Keratinocyte (primary cell): ENCODE measurements around the gene DCST1. TPM values are rescaled to one million over a fixed set of nuclear protein-coding genes. Genes with fewer than 3 reads are reported as not detected.

Experiments
- DNase-seq: peaks from one replicate; pipeline ENCODE4 v3.0.0-alpha.2; 2011; ENCODE audit warnings: low read depth, missing footprints, low spot score
- FAIRE-seq: peaks from 2 replicates; lab custom pipeline; 2011; peaks lifted over from hg19 to GRCh38; lab: Jason Lieb, UNC
- H2AFZ ChIP-seq: 2 replicates; pipeline ENCODE4 v1.6.0; 2012; ENCODE audit warnings: low read length, control low read depth, inconsistent platforms; ENCODE audit not compliant: control insufficient read depth
- H3K27ac ChIP-seq: 2 replicates; pipeline ENCODE4 v1.5.1; 2011; ENCODE audit warnings: low read length; ENCODE audit not compliant: control insufficient read depth, insufficient read depth
- H3K27me3 ChIP-seq: 3 replicates; pipeline ENCODE4 v1.6.0; 2011; ENCODE audit warnings: low read length; ENCODE audit not compliant: control insufficient read depth, insufficient read depth; ENCODE audit errors: extremely low read depth
- H3K36me3 ChIP-seq, 2 experiments: 2 replicates in 1 of 2; 3 replicates in 1 of 2; pipeline ENCODE4 v1.5.1; 2011; ENCODE audit warnings: low read length in 2 of 2, mild to moderate bottlenecking in 1 of 2; ENCODE audit not compliant: control insufficient read depth in 2 of 2, insufficient read depth in 2 of 2; ENCODE audit errors: extremely low read depth in 1 of 2
- H3K4me1 ChIP-seq: 3 replicates; pipeline ENCODE4 v1.5.1; 2011; ENCODE audit warnings: low read length; ENCODE audit not compliant: control insufficient read depth, insufficient read depth; ENCODE audit errors: extremely low read depth
- H3K4me2 ChIP-seq: 3 replicates; pipeline ENCODE4 v1.6.0; 2011; ENCODE audit warnings: low read depth, low read length; ENCODE audit not compliant: control insufficient read depth, insufficient read depth; ENCODE audit errors: extremely low read depth
- H3K4me3 ChIP-seq, 3 experiments: fragments of 200-600 bp in 1 of 3; sonication (generic) in 1 of 3; 2 replicates in 2 of 3; 3 replicates in 1 of 3; pipeline ENCODE4 v1.5.1; 2011 to 2016; ENCODE audit warnings: low read length in 3 of 3, mild to moderate bottlenecking in 3 of 3, control low read depth in 2 of 3, inconsistent platforms in 1 of 3, low read depth in 1 of 3, mixed read lengths in 1 of 3, mixed run types in 1 of 3, moderate library complexity in 1 of 3; ENCODE audit not compliant: control insufficient read depth in 2 of 3, insufficient read depth in 2 of 3; ENCODE audit errors: extremely low read depth in 1 of 3
- H3K79me2 ChIP-seq: 2 replicates; pipeline ENCODE4 v1.6.0; 2012; ENCODE audit warnings: low read length; ENCODE audit not compliant: control insufficient read depth, insufficient read depth
- H3K9ac ChIP-seq: 3 replicates; pipeline ENCODE4 v1.6.0; 2011; ENCODE audit warnings: low read length; ENCODE audit not compliant: control insufficient read depth, insufficient read depth; ENCODE audit errors: extremely low read depth
- H3K9me1 ChIP-seq: 3 replicates; pipeline ENCODE4 v1.6.0; 2011; ENCODE audit warnings: low read length; ENCODE audit not compliant: control insufficient read depth, insufficient read depth; ENCODE audit errors: extremely low read depth
- H3K9me3 ChIP-seq: 2 replicates; pipeline ENCODE4 v1.5.1; 2012; ENCODE audit warnings: low read depth, low read length; ENCODE audit not compliant: control insufficient read depth
- H4K20me1 ChIP-seq: 3 replicates; pipeline ENCODE4 v1.6.0; 2011; ENCODE audit warnings: low read length; ENCODE audit not compliant: control insufficient read depth, insufficient read depth; ENCODE audit errors: extremely low read depth
- CTCF ChIP-seq, 3 experiments: IDR thresholded peaks in 1 of 3; conservative IDR thresholded peaks in 1 of 3; optimal IDR thresholded peaks in 1 of 3; 2 replicates in 2 of 3; 3 replicates in 1 of 3; pipeline versions ENCODE3 to v1.5.1; 2011; ENCODE audit warnings: low read length in 3 of 3, mild to moderate bottlenecking in 3 of 3, moderate library complexity in 2 of 3, control low read depth in 1 of 3, inconsistent platforms in 1 of 3; ENCODE audit not compliant: insufficient read depth in 2 of 3; ENCODE audit errors: extremely low read depth in 1 of 3
- EZH2 ChIP-seq: IDR thresholded peaks from one replicate; pipeline ENCODE4 v1.6.1; 2012; ENCODE audit warnings: inconsistent platforms, mild to moderate bottlenecking, low read length, moderate library complexity
- dilution Hi-C: fragments of 300-500 bp; cut with MboI; formaldehyde crosslinking; loops from one replicate; pipeline ENCODE4 v1.7.0; 2020; ENCODE audit warnings: low sequenced_read_pairs; ENCODE audit not compliant: extremely low pct_ligation_motif_present
- polyA plus RNA-seq, 5 experiments: library from polyadenylated mRNA; depleted of rRNA in 3 of 5; stranded (reverse) in 3 of 5; stranded (forward) in 1 of 5; unstranded in 1 of 5; fragments of >200 nt; gene quantifications; 1 replicate in 1 of 5; 2 replicates in 3 of 5; 3 replicates in 1 of 5; pipeline versions ENCODE4 v1.2.1 to v1.2.3, GENCODE V29; 2011 to 2012; ENCODE audit warnings: missing spikeins in 2 of 5, low read depth in 1 of 5, low replicate concordance in 1 of 5

Gene DCST1
- polyA plus RNA-seq, 1 donor (not counting 4 experiments of a cell fraction or from before 2014, with no cell fraction given) = not detected

- FAIRE-seq (peak; percentile 51), DNase-seq (no peak)
- no peaks in the 10 kb centered on the region for H3K9me1 ChIP-seq
- peaks cover 28% of the 10 kb centered on the region for H3K27me3 ChIP-seq
- H4K20me1 ChIP-seq = no peaks in the 10 kb centered on the region
- peak overlapping the region; percentile 73 for H3K9ac ChIP-seq
- H3K27ac ChIP-seq = peak overlapping the region; percentile 81
- TF ChIP-seq CTCF (optimal IDR thresholded peaks at IDR 0.05 in 1 of 3, IDR thresholded peaks at IDR 0.05 in 1 of 3, conservative IDR thresholded peaks at IDR 0.05 in 1 of 3; ENCODE audit: extremely low read depth in 1 of 3, insufficient read depth in 2 of 3, low read length in 3 of 3) (peak; percentile 86 to 89 (median 87)), EZH2 (no peak)
- dilution Hi-C loops = no loop called here
- H3K9me3 ChIP-seq = no peaks in the 10 kb centered on the region
- H3K79me2 ChIP-seq = no peaks in the 10 kb centered on the region
- H3K4me2 ChIP-seq = peak overlapping the region; percentile 81
- H3K4me1 ChIP-seq = peaks cover 49% of the 10 kb centered on the region
- peak overlapping the region; percentile 95 for H2AFZ ChIP-seq
- peak overlapping the region; percentile 50 to 71 (median 71) for H3K4me3 ChIP-seq
- no peaks in the 10 kb centered on the region for H3K36me3 ChIP-seq
These were observed 51.3 kb downstream of the DCST1 start for GRCh38 chr1:155084722-155085503.

DNA sequence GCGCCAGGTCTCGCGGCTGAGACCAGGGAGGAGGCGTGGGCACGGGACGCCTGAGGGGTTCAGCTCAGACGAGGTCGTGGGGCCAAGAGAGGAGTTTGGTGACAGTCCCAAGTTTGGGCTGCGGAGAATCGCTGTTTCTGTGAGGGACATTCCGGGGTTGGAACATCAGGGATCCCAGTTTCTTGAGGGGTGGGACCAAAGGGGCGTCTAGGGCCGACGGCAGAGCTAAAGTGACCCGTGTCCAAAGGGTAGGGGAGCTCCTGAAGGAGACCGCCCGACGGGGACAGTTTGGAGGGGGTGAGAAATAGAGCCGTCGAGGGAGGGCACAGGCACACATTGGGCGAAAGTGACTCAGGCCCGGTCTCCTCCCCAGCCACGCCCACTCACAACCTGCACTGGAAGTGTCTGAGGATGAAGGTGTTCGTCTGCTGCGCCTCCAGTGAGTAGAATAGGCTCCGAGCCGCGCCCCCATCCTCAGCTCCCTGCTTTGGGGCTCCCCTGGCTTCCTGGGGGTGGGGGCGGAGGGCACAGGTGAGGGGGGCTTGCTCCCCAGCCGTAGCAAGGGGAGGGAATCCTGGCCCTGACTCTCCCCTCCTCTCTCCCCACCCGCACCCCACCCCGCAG, 52.0 kb downstream of the DCST1 start:
- FAIRE-seq = peak; percentile 61
- H3K79me2 ChIP-seq = no peaks in the 10 kb centered on the region
- TF ChIP-seq CTCF (optimal IDR thresholded peaks at IDR 0.05 in 1 of 3, IDR thresholded peaks at IDR 0.05 in 1 of 3, conservative IDR thresholded peaks at IDR 0.05 in 1 of 3; ENCODE audit: extremely low read depth in 1 of 3, insufficient read depth in 2 of 3, low read length in 3 of 3) (no peak), EZH2 (no peak)
- peak overlapping the region; percentile 73 for H3K9ac ChIP-seq
- H3K27me3 ChIP-seq = peaks cover 21% of the 10 kb centered on the region
- dilution Hi-C loops = no loop called here
- H3K27ac ChIP-seq = peak overlapping the region; percentile 81
- H2AFZ ChIP-seq = peak overlapping the region; percentile 50
- H4K20me1 ChIP-seq = no peaks in the 10 kb centered on the region
- no peaks in the 10 kb centered on the region for H3K9me3 ChIP-seq
- H3K4me3 ChIP-seq = peak overlapping the region; percentile 50 to 71 (median 71)
- peak overlapping the region; percentile 81 for H3K4me2 ChIP-seq
- peaks cover 42% of the 10 kb centered on the region for H3K4me1 ChIP-seq
- H3K9me1 ChIP-seq = no peaks in the 10 kb centered on the region
- H3K36me3 ChIP-seq = no peaks in the 10 kb centered on the region
- no peak for DNase-seq
